Activated B cell treated with CpG ODN at 0.5 μM for 24 hours (primary cell): ENCODE results near the gene CUL4B. TPM values are rescaled to one million over a fixed set of nuclear protein-coding genes. Genes with fewer than 3 reads are reported as not detected.
A peak's percentile ranks its signal among the peaks of the same experiment; 100 is the strongest.

Source experiments
- ATAC-seq: fragments of 200-7000 bp; cut with Tn5 transposase; one replicate; pipeline ENCODE4 v1.10.0; 2021; ENCODE audit warnings: low read depth, mild to moderate bottlenecking, moderate library complexity
- CTCF ChIA-PET: fragments of 350-600 bp; sonication (Branson Sonifier 250); formaldehyde crosslinking; loops from one replicate; lab custom pipeline; 2021; ENCODE audit warnings: antibody characterized with exemption; lab: Charles Lee
- POLR2A ChIA-PET: fragments of 350-600 bp; sonication (Branson Sonifier 250); formaldehyde crosslinking; loops from one replicate; lab custom pipeline; 2021; ENCODE audit warnings: antibody characterized with exemption; lab: Charles Lee
- DNase-seq: peaks from one replicate; pipeline ENCODE4 v3.0.0; 2022
- H3K27ac Mint-ChIP-seq: one replicate; pipeline ENCODE4 v1.8.0; 2020; ENCODE audit warnings: mixed read lengths
- H3K27me3 Mint-ChIP-seq: one replicate; pipeline ENCODE4 v1.8.0; 2021; ENCODE audit warnings: mixed read lengths
- H3K36me3 Mint-ChIP-seq: one replicate; pipeline ENCODE4 v1.8.0; 2021; ENCODE audit warnings: low read depth, mixed read lengths
- H3K4me1 Mint-ChIP-seq: one replicate; pipeline ENCODE4 v1.8.0; 2021; ENCODE audit warnings: mixed read lengths
- H3K4me3 Mint-ChIP-seq: one replicate; pipeline ENCODE4 v1.8.0; 2020; ENCODE audit warnings: mild to moderate bottlenecking, mixed read lengths
- H3K9me3 Mint-ChIP-seq: one replicate; pipeline ENCODE4 v1.8.0; 2020; ENCODE audit warnings: mixed read lengths
- CTCF ChIP-seq: fragments of 200-600 bp; IDR thresholded peaks from one replicate; pipeline ENCODE4 v1.8.0; 2022; ENCODE audit warnings: antibody characterized with exemption, mild to moderate bottlenecking
- intact Hi-C: fragments of 100-400 bp; cut with micrococcal nuclease; formaldehyde crosslinking; loops from one replicate; pipeline ENCODE4 v1.15.1; 2024
- total RNA-seq: library from RNA; stranded (reverse); gene quantifications from 2 replicates; pipeline ENCODE4 v1.2.3, GENCODE V29; 2022

Gene CUL4B
- total RNA-seq, 1 donor from 2014 or later: 35.9 TPM

GRCh38 chrX:120566817-120567216 is 6.1 kb upstream of the CUL4B start:
- ChIA-PET CTCF (no interaction called here), POLR2A (interaction anchor here (0.7 kb wide), 1 partner anchor 37 kb away, joined by 8 read pairs; the partner anchor contains the start of gene MCTS1)
- peaks cover 9% of the 10 kb centered on the region for H3K4me1 Mint-ChIP-seq
- no peaks in the 10 kb centered on the region for H3K9me3 Mint-ChIP-seq
- H3K27ac Mint-ChIP-seq: no peak overlapping the region
- ATAC-seq (no peak), DNase-seq (no peak)
- H3K36me3 Mint-ChIP-seq: no peaks in the 10 kb centered on the region
- H3K27me3 Mint-ChIP-seq: no peaks in the 10 kb centered on the region
- TF ChIP-seq CTCF: no peak
- H3K4me3 Mint-ChIP-seq: no peak overlapping the region
- intact Hi-C loops: no loop called here

GRCh38 chrX:120564925-120565324 is 4.2 kb upstream of the CUL4B start:
- no peak overlapping the region for H3K4me3 Mint-ChIP-seq
- ChIA-PET POLR2A (no interaction called here), CTCF (no interaction called here)
- no peak for ATAC-seq
- intact Hi-C loops: no loop called here
- no peak overlapping the region for H3K27ac Mint-ChIP-seq
- no peak for TF ChIP-seq CTCF
- peaks cover 5% of the 10 kb centered on the region for H3K36me3 Mint-ChIP-seq
- H3K9me3 Mint-ChIP-seq: no peaks in the 10 kb centered on the region
- peaks cover 10% of the 10 kb centered on the region for H3K4me1 Mint-ChIP-seq
- no peak for DNase-seq
- no peaks in the 10 kb centered on the region for H3K27me3 Mint-ChIP-seq

GRCh38 chrX:120562569-120562926 is 1.8 kb upstream of the CUL4B start:
- Mint-ChIP-seq H3K27ac (peak overlapping the region; percentile 96), H3K9me3 (no peaks in the 10 kb centered on the region), H3K27me3 (no peaks in the 10 kb centered on the region), H3K4me3 (no peak overlapping the region), H3K36me3 (peaks cover 8% of the 10 kb centered on the region), H3K4me1 (peaks cover 30% of the 10 kb centered on the region)
- intact Hi-C loops: no loop called here
- POLR2A ChIA-PET: interaction anchor here (1.2 to 5.8 kb wide), 4 partner anchors 27 to 67 kb away, joined by 3 to 139 read pairs (median 36); partner anchors contain the start of genes C1GALT1C1 and MCTS1
- no peak for ATAC-seq
- no peak for DNase-seq
- CTCF ChIA-PET: no interaction called here
- no peak for TF ChIP-seq CTCF

GRCh38 chrX:120561634-120562568 is 1.1 kb upstream of the CUL4B start:
- ChIA-PET POLR2A (interaction anchor here (0.6 to 5.8 kb wide), 19 partner anchors 8 to 691 kb away, joined by 3 to 139 read pairs (median 5); partner anchors contain the start of genes C1GALT1C1, MCTS1, RNF113A and ZBTB33), CTCF (no interaction called here)
- Mint-ChIP-seq H3K27ac (peak overlapping the region; percentile 96), H3K27me3 (no peaks in the 10 kb centered on the region), H3K4me3 (peak overlapping the region; percentile 93), H3K4me1 (peaks cover 33% of the 10 kb centered on the region), H3K36me3 (peaks cover 12% of the 10 kb centered on the region), H3K9me3 (no peaks in the 10 kb centered on the region)
- ATAC-seq: no peak
- TF ChIP-seq CTCF: no peak
- no peak for DNase-seq
- intact Hi-C loops: loop anchor here (1.0 to 2.0 kb wide), 5 partner anchors 42 to 1093 kb away; partner anchors contain the start of genes C1GALT1C1, MCTS1 and SLC25A5

- ChIA-PET CTCF (no interaction called here), POLR2A (interaction anchor here (0.6 to 5.8 kb wide), 12 partner anchors 10 to 1582 kb away, joined by 3 to 139 read pairs (median 8); partner anchors contain the start of genes C1GALT1C1, MCTS1 and ZBTB33)
- DNase-seq: peak; percentile 16
- TF ChIP-seq CTCF: no peak
- ATAC-seq: peak; percentile 32
- H3K9me3 Mint-ChIP-seq: no peaks in the 10 kb centered on the region
- H3K36me3 Mint-ChIP-seq: peaks cover 17% of the 10 kb centered on the region
- H3K4me3 Mint-ChIP-seq: peak overlapping the region; percentile 93
- peak overlapping the region; percentile 96 for H3K27ac Mint-ChIP-seq
- H3K4me1 Mint-ChIP-seq: peaks cover 36% of the 10 kb centered on the region
- intact Hi-C loops: loop anchor here (2.0 kb wide), 3 partner anchors 74 to 1092 kb away; partner anchors contain the start of gene SLC25A5
- no peaks in the 10 kb centered on the region for H3K27me3 Mint-ChIP-seq
These were observed 339 bp downstream of the CUL4B start for GRCh38 chrX:120560405-120560841.
